HG03103 (cell line): ENCODE results near the gene PCA3.

ENCODE experiments used
- ATAC-seq: cut with Tn5 transposase; IDR thresholded peaks from one replicate; pipeline ENCODE4 v1.9.1; 2021; ENCODE audit warnings: low read depth; ENCODE audit not compliant: unreplicated experiment

The PCA3 gene

DNA sequence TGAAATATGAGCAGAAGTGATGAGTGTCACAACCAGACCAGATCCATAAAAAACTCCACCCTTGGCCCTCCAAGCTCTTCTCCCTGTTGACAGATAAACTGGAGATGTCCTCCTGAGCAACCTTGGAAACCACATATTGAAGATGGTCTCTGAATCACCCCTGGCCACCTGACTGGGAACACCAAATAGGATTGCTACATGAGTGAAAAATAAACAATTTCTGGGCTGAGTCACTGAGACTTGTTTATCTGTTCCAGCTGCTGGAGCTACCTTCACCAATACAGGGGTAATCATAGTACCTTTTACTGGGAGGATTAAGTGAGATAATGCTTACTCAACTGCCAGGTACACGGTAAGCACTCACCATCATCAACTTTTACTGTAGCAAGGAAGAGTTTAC is 53.3 kb downstream of the PCA3 start:
- no peak for ATAC-seq

DNA sequence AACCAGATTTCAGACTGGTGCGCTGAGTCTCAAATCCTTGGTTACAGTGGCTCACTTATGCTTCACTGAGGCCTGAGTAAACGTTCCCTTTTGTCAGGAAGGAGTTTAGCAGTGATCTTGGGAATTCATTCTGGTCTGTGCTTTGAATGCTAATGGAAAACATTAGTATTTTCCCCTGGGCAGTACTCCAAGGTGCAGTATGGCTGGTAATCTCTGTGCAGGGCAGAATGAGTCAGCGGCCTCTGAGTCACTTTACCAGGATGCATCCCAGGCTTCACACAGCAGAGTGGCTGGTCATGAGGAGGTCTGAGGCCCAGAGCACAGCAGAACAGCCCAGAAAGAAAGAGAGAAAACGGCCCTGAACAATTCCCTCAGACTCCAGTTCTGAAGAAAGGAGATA is 54.0 kb downstream of the PCA3 start:
- ATAC-seq: no peak

DNA sequence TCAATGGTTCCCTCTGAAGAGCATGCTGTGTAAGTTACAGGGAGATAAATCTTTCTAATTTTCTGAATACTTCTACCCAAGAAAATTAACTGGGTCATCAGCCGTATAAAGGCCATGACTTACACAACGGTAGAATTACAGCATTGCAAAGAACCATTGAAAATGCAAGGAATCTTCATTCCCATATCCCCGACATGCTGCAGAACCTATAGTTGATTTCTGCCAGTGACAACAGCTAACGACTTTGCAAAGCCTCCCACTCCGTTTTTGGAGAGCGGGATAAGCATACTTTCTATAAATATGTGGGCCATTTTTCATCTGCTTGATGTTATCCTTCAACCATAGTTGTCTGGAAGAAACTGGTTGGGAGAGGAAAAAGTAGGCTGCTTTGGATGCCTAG is 56.2 kb downstream of the PCA3 start:
- ATAC-seq: no peak

DNA sequence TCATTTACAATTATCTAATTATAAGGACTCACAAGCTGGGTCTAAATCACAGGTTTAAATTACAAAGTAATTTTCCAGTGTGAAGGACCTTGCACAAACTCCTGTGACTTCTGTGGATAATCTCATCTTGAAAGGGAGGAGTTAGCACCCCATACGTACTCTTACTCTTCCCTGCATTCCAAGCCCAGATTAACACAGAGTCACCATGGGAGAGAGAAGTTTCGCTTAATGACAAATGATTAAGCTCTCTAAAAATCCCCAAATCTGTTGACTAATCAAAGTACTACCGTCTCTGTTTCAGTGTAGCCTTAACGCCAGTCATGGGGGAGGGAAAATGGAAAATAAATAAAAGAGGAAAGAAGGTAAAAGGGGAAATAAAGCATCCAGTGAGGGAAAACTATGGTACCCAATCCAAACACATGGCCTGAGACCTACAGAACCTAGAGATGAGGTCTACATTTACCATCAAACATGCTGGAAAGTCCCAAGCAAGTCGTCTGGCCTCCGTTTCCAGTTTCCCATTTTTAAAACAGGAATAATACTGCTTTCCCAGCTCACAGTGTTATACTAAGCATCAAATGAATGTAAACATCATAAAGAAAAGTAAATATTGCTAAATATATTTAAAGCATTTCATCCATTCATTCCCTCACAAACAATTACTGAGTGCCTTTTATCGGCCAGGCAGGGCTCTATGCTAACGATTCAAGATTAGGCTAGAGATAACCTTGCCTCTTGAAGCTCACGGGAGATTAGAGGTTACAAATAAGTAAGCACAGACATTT is 63.2 kb downstream of the PCA3 start:
- no peak for ATAC-seq

DNA sequence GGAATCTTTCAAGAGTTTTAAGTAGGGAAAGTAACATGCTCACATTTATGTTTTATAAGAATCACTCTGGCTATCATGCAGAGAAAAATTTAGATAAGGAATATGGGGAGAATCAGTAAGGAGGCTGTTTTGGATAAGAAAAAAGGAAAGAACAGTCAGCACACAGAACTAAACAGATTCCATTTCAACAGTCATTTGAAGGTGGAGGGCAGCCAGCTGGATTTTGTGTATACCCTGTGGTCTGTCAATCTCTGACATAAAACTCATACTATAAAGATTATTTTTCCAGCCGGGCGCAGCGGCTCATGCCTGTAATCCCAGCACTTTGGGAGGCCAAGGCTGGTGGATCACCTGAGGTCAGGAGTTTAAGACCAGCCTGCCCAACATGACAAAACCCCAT is 64.2 kb downstream of the PCA3 start:
- ATAC-seq: no peak

DNA sequence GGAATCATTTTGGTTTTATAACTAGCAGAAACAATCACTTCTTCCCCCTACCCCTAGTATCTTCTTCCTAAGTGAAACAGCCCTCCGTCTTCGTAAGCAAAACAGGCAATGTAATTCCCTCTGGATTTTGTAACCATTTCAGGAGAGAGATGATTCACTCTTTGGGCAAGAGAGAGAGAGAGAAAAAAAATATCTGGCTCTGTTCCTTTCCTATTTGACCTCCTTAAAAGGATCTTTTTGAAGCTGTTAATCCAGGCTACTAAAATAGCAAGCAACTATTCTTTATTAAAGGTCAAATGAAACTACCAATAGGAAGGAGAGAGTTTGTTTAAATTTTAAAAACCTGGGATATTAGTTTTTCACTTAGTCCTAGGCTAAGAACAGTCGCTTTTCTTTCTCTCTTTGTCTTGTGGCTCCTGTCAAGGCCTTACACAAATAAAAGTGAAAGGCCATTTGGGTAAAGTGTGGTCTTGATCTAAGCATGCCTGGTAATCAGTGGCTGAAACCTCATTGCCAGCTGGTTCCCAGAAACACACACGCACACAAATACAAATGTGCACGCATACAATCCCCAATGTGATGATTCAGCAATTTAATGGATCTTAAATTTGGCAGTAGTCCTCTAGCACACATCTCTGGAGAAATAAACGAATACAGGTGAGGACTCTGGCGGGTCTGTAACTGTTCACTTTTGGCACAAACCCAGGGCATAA is 71.5 kb downstream of the PCA3 start:
- ATAC-seq: no peak
